Esophagus muscularis mucosa (tissue), 4 donors: Measurements from ENCODE around the gene MYB.

Experiments
- EP300 ChIP-seq: sonication (generic); formaldehyde crosslinking; IDR thresholded peaks from one replicate; pipeline ENCODE4 v1.6.1; 2017; ENCODE audit warnings: antibody characterized with exemption
- POLR2A ChIP-seq: fragments of 450-650 bp; IDR thresholded peaks from one replicate; pipeline ENCODE4 v1.6.1; 2017; ENCODE audit warnings: antibody characterized with exemption, moderate library complexity, mild to moderate bottlenecking, low read depth
- POLR2AphosphoS5 ChIP-seq, 2 donors: sonication (generic); formaldehyde crosslinking; IDR thresholded peaks; one replicate each; pipeline ENCODE4 v1.6.1; 2017; ENCODE audit warnings: antibody characterized with exemption in 2 of 2
- TF ChIP-seq, protein P1 (sequence below), 3 experiments: fragments of 200-600 bp in 2 of 3; fragments of 450-650 bp in 1 of 3; sonication (generic) in 2 of 3; IDR thresholded peaks; one replicate each; pipeline ENCODE4 v1.5.1; 2017 to 2019; ENCODE audit warnings: antibody characterized with exemption in 3 of 3, mild to moderate bottlenecking in 2 of 3, moderate library complexity in 1 of 3

DNA sequence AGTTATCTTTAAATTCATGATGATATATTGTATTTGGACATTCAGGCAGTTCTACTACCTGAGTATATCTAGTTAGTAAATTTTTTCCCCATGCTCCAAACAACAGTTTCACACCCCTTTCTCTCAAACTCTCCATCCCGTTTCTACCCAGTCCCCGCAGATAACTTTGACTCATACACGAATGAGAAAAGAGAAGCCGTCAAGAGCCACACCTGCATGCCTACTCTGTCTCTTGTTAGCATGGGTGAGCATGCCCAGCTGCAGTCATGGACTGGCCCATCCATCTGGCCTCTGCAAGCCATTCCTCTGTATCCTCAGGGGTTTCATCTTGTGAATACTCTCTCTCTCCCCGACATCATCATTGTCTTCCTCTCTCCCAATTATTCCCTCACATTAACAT, 41.5 kb downstream of the MYB start:
- TF ChIP-seq, protein P1, sequence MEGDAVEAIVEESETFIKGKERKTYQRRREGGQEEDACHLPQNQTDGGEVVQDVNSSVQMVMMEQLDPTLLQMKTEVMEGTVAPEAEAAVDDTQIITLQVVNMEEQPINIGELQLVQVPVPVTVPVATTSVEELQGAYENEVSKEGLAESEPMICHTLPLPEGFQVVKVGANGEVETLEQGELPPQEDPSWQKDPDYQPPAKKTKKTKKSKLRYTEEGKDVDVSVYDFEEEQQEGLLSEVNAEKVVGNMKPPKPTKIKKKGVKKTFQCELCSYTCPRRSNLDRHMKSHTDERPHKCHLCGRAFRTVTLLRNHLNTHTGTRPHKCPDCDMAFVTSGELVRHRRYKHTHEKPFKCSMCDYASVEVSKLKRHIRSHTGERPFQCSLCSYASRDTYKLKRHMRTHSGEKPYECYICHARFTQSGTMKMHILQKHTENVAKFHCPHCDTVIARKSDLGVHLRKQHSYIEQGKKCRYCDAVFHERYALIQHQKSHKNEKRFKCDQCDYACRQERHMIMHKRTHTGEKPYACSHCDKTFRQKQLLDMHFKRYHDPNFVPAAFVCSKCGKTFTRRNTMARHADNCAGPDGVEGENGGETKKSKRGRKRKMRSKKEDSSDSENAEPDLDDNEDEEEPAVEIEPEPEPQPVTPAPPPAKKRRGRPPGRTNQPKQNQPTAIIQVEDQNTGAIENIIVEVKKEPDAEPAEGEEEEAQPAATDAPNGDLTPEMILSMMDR (IDR thresholded peaks at IDR 0.05): no peak
- TF ChIP-seq POLR2AphosphoS5 (IDR thresholded peaks at IDR 0.05) (no peak), POLR2A (no peak), EP300 (no peak)
